Keratinocyte (primary cell): ENCODE measurements around the gene TFPT. TPM values are rescaled to one million over a fixed set of nuclear protein-coding genes. Genes with fewer than 3 reads are reported as not detected.

ENCODE experiments used
- DNase-seq: peaks from one replicate; pipeline ENCODE4 v3.0.0-alpha.2; 2011; ENCODE audit warnings: low read depth, missing footprints, low spot score
- FAIRE-seq: peaks from 2 replicates; lab custom pipeline; 2011; peaks lifted over from hg19 to GRCh38; lab: Jason Lieb, UNC
- H2AFZ ChIP-seq: 2 replicates; pipeline ENCODE4 v1.6.0; 2012; ENCODE audit warnings: low read length, control low read depth, inconsistent platforms; ENCODE audit not compliant: control insufficient read depth
- H3K27ac ChIP-seq: 2 replicates; pipeline ENCODE4 v1.5.1; 2011; ENCODE audit warnings: low read length; ENCODE audit not compliant: control insufficient read depth, insufficient read depth
- H3K27me3 ChIP-seq: 3 replicates; pipeline ENCODE4 v1.6.0; 2011; ENCODE audit warnings: low read length; ENCODE audit not compliant: control insufficient read depth, insufficient read depth; ENCODE audit errors: extremely low read depth
- H3K36me3 ChIP-seq, 2 experiments: 2 replicates in 1 of 2; 3 replicates in 1 of 2; pipeline ENCODE4 v1.5.1; 2011; ENCODE audit warnings: low read length in 2 of 2, mild to moderate bottlenecking in 1 of 2; ENCODE audit not compliant: control insufficient read depth in 2 of 2, insufficient read depth in 2 of 2; ENCODE audit errors: extremely low read depth in 1 of 2
- H3K4me1 ChIP-seq: 3 replicates; pipeline ENCODE4 v1.5.1; 2011; ENCODE audit warnings: low read length; ENCODE audit not compliant: control insufficient read depth, insufficient read depth; ENCODE audit errors: extremely low read depth
- H3K4me2 ChIP-seq: 3 replicates; pipeline ENCODE4 v1.6.0; 2011; ENCODE audit warnings: low read depth, low read length; ENCODE audit not compliant: control insufficient read depth, insufficient read depth; ENCODE audit errors: extremely low read depth
- H3K4me3 ChIP-seq, 3 experiments: fragments of 200-600 bp in 1 of 3; sonication (generic) in 1 of 3; 2 replicates in 2 of 3; 3 replicates in 1 of 3; pipeline ENCODE4 v1.5.1; 2011 to 2016; ENCODE audit warnings: low read length in 3 of 3, mild to moderate bottlenecking in 3 of 3, control low read depth in 2 of 3, inconsistent platforms in 1 of 3, low read depth in 1 of 3, mixed read lengths in 1 of 3, mixed run types in 1 of 3, moderate library complexity in 1 of 3; ENCODE audit not compliant: control insufficient read depth in 2 of 3, insufficient read depth in 2 of 3; ENCODE audit errors: extremely low read depth in 1 of 3
- H3K79me2 ChIP-seq: 2 replicates; pipeline ENCODE4 v1.6.0; 2012; ENCODE audit warnings: low read length; ENCODE audit not compliant: control insufficient read depth, insufficient read depth
- H3K9ac ChIP-seq: 3 replicates; pipeline ENCODE4 v1.6.0; 2011; ENCODE audit warnings: low read length; ENCODE audit not compliant: control insufficient read depth, insufficient read depth; ENCODE audit errors: extremely low read depth
- H3K9me1 ChIP-seq: 3 replicates; pipeline ENCODE4 v1.6.0; 2011; ENCODE audit warnings: low read length; ENCODE audit not compliant: control insufficient read depth, insufficient read depth; ENCODE audit errors: extremely low read depth
- H3K9me3 ChIP-seq: 2 replicates; pipeline ENCODE4 v1.5.1; 2012; ENCODE audit warnings: low read depth, low read length; ENCODE audit not compliant: control insufficient read depth
- H4K20me1 ChIP-seq: 3 replicates; pipeline ENCODE4 v1.6.0; 2011; ENCODE audit warnings: low read length; ENCODE audit not compliant: control insufficient read depth, insufficient read depth; ENCODE audit errors: extremely low read depth
- EZH2 ChIP-seq: IDR thresholded peaks from one replicate; pipeline ENCODE4 v1.6.1; 2012; ENCODE audit warnings: inconsistent platforms, mild to moderate bottlenecking, low read length, moderate library complexity
- dilution Hi-C: fragments of 300-500 bp; cut with MboI; formaldehyde crosslinking; loops from one replicate; pipeline ENCODE4 v1.7.0; 2020; ENCODE audit warnings: low sequenced_read_pairs; ENCODE audit not compliant: extremely low pct_ligation_motif_present
- polyA plus RNA-seq, 5 experiments: library from polyadenylated mRNA; depleted of rRNA in 3 of 5; stranded (reverse) in 3 of 5; stranded (forward) in 1 of 5; unstranded in 1 of 5; fragments of >200 nt; gene quantifications; 1 replicate in 1 of 5; 2 replicates in 3 of 5; 3 replicates in 1 of 5; pipeline versions ENCODE4 v1.2.1 to v1.2.3, GENCODE V29; 2011 to 2012; ENCODE audit warnings: missing spikeins in 2 of 5, low read depth in 1 of 5, low replicate concordance in 1 of 5
- TF ChIP-seq, protein P1 (sequence below), 3 experiments: IDR thresholded peaks in 1 of 3; conservative IDR thresholded peaks in 1 of 3; optimal IDR thresholded peaks in 1 of 3; 2 replicates in 2 of 3; 3 replicates in 1 of 3; pipeline versions ENCODE3 to v1.5.1; 2011; ENCODE audit warnings: low read length in 3 of 3, mild to moderate bottlenecking in 3 of 3, moderate library complexity in 2 of 3, control low read depth in 1 of 3, inconsistent platforms in 1 of 3; ENCODE audit not compliant: insufficient read depth in 2 of 3; ENCODE audit errors: extremely low read depth in 1 of 3

The TFPT gene
- polyA plus RNA-seq, 1 donor (not counting 4 experiments of a cell fraction or from before 2014, with no cell fraction given), result 6.8 TPM

DNA sequence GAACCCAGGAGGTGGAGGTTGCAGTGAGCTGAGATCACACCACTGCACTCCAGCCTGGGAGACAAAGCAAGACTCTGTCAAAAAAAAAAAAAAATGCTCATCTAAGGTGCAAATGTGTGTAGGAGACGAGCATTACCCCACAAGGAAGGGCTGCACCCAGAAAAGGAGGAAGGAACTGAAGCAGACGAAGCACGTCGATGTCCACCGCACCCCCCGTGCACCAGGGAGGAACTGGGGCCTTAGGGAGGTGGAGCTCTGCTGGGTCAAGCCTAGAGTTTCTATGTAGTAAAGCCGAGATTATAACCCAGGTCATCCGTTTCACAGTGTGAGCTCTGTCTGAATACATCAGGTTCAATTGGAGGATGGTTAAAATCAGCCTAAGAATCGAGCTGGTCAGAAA, 52.8 kb downstream of the TFPT start:
- Histone ChIP-seq H4K20me1 (no peaks in the 10 kb centered on the region), H3K79me2 (no peaks in the 10 kb centered on the region), H3K9ac (no peak overlapping the region), H3K9me3 (peaks cover 3% of the 10 kb centered on the region), H3K4me1 (no peaks in the 10 kb centered on the region), H2AFZ (no peak overlapping the region), H3K36me3 (no peaks in the 10 kb centered on the region), H3K9me1 (no peaks in the 10 kb centered on the region), H3K4me3 (no peak overlapping the region), H3K27ac (no peak overlapping the region), H3K4me2 (no peak overlapping the region), H3K27me3 (no peaks in the 10 kb centered on the region)
- TF ChIP-seq, protein P1, sequence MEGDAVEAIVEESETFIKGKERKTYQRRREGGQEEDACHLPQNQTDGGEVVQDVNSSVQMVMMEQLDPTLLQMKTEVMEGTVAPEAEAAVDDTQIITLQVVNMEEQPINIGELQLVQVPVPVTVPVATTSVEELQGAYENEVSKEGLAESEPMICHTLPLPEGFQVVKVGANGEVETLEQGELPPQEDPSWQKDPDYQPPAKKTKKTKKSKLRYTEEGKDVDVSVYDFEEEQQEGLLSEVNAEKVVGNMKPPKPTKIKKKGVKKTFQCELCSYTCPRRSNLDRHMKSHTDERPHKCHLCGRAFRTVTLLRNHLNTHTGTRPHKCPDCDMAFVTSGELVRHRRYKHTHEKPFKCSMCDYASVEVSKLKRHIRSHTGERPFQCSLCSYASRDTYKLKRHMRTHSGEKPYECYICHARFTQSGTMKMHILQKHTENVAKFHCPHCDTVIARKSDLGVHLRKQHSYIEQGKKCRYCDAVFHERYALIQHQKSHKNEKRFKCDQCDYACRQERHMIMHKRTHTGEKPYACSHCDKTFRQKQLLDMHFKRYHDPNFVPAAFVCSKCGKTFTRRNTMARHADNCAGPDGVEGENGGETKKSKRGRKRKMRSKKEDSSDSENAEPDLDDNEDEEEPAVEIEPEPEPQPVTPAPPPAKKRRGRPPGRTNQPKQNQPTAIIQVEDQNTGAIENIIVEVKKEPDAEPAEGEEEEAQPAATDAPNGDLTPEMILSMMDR (optimal IDR thresholded peaks at IDR 0.05 in 1 of 3, IDR thresholded peaks at IDR 0.05 in 1 of 3, conservative IDR thresholded peaks at IDR 0.05 in 1 of 3; ENCODE audit: extremely low read depth in 1 of 3, insufficient read depth in 2 of 3, low read length in 3 of 3), result no peak
- TF ChIP-seq EZH2, result no peak
- FAIRE-seq (no peak), DNase-seq (no peak)
- dilution Hi-C loops, result no loop called here

Other genes starting within 250 kb of the TFPT start
- 16.8 to 24.6 TPM (median 19.4 TPM) in 3 replicates for gene MYADM, start 247.8 kb downstream of the TFPT start, polyA plus RNA-seq
- not detected in 3 replicates for gene PRKCG, start 233.5 kb downstream of the TFPT start, polyA plus RNA-seq
- gene CACNG7, start 206.4 kb downstream of the TFPT start, polyA plus RNA-seq, result not detected in 3 replicates
- not detected in 3 replicates for gene CACNG8, start 152.7 kb downstream of the TFPT start, polyA plus RNA-seq
- gene CACNG6, start 124.0 kb downstream of the TFPT start, polyA plus RNA-seq, result not detected in 3 replicates
- not detected in 3 replicates for gene VSTM1, start 51.8 kb downstream of the TFPT start, polyA plus RNA-seq
- not detected in 3 replicates for gene TARM1, start 34.3 kb downstream of the TFPT start, polyA plus RNA-seq
- gene OSCAR, start 14.9 kb downstream of the TFPT start, polyA plus RNA-seq, result 0.12 to 0.32 TPM (median 0.14 TPM) in 3 replicates
- 41.9 to 61.4 TPM (median 44.5 TPM) in 3 replicates for gene NDUFA3, start 12.8 kb downstream of the TFPT start, polyA plus RNA-seq
- gene PRPF31, start 97 bp upstream of the TFPT start, polyA plus RNA-seq, result 25.7 to 56.9 TPM (median 42.2 TPM) in 3 replicates
- 4.1 to 15.0 TPM (median 8.6 TPM) in 3 replicates for gene CNOT3, start 22.1 kb upstream of the TFPT start, polyA plus RNA-seq
- 2.0 to 4.0 TPM (median 3.4 TPM) in 3 replicates for gene LENG1, start 44.1 kb upstream of the TFPT start, polyA plus RNA-seq
- gene TMC4, start 57.5 kb upstream of the TFPT start, polyA plus RNA-seq, result 1.5 to 2.2 TPM (median 1.8 TPM) in 3 replicates
- gene MBOAT7, start 73.9 kb upstream of the TFPT start, polyA plus RNA-seq, result 41.3 to 70.2 TPM (median 62.7 TPM) in 3 replicates
- 36.5 to 49.7 TPM (median 40.5 TPM) in 3 replicates for gene TSEN34, start 75.7 kb upstream of the TFPT start, polyA plus RNA-seq
- gene RPS9, start 85.2 kb upstream of the TFPT start, polyA plus RNA-seq, result 1,666 to 2,598 TPM (median 1,866 TPM) in 3 replicates
- gene LILRB3, start 107.3 kb upstream of the TFPT start, polyA plus RNA-seq, result not detected in 3 replicates
- not detected in 3 replicates for gene LILRA6, start 127.1 kb upstream of the TFPT start, polyA plus RNA-seq
- gene LILRB5, start 141.6 kb upstream of the TFPT start, polyA plus RNA-seq, result not detected in 3 replicates
- gene LILRB2, start 165.5 kb upstream of the TFPT start, polyA plus RNA-seq, result not detected in 3 replicates
- gene LILRA5, start 197.5 kb upstream of the TFPT start, polyA plus RNA-seq, result not detected in 3 replicates
- not detected in 3 replicates for gene LILRA4, start 223.5 kb upstream of the TFPT start, polyA plus RNA-seq
- gene LAIR1, start 249.3 kb upstream of the TFPT start, polyA plus RNA-seq, result not detected in 3 replicates